HepG2 (cell line): ENCODE data around the gene ALDH7A1. TPM values are rescaled to one million over a fixed set of nuclear protein-coding genes. Genes with fewer than 3 reads are reported as not detected.
A peak's percentile ranks its signal among the peaks of the same experiment; 100 is the strongest.

Source experiments
- CREBL2 ChIP-seq: sonication (generic); formaldehyde crosslinking; IDR thresholded peaks from 2 replicates; pipeline ENCODE4 v1.8.1; 2023; ENCODE audit warnings: missing genetic modification reagents, mild to moderate bottlenecking, borderline replicate concordance
- HDAC6 ChIP-seq: fragments of 200-600 bp; sonication (generic); IDR thresholded peaks from 2 replicates; pipeline ENCODE4 v1.7.0; 2017; ENCODE audit warnings: mild to moderate bottlenecking, antibody characterized with exemption, low read length, low read depth
- HHEX ChIP-seq: IDR thresholded peaks from 2 replicates; pipeline ENCODE4 v1.6.1; 2016; ENCODE audit warnings: control low read depth
- HNF4G ChIP-seq, 2 experiments: sonication (generic) in 1 of 2; formaldehyde crosslinking in 1 of 2; IDR thresholded peaks; 2 replicates each; pipeline versions ENCODE4 v1.4.0 to v1.6.1; 2011 to 2020; ENCODE audit warnings: borderline replicate concordance in 2 of 2, low read depth in 2 of 2, mild to moderate bottlenecking in 2 of 2, low read length in 1 of 2, missing genetic modification reagents in 1 of 2, moderate library complexity in 1 of 2
- HNRNPLL ChIP-seq: fragments of 200-400 bp; formaldehyde crosslinking; IDR thresholded peaks from 2 replicates; pipeline ENCODE4 v1.6.1; 2017; ENCODE audit warnings: mild to moderate bottlenecking, low read depth, low read length; ENCODE audit not compliant: poor library complexity, severe bottlenecking
- MBNL3 ChIP-seq: fragments of 250-450 bp; sonication (Bioruptor Pico); conservative IDR thresholded peaks from 2 replicates; pipeline ENCODE4 v1.8.0; 2022; ENCODE audit warnings: mild to moderate bottlenecking, inconsistent platforms
- NR1H2 ChIP-seq: sonication (generic); formaldehyde crosslinking; IDR thresholded peaks from 2 replicates; pipeline ENCODE4 v1.8.1; 2022; ENCODE audit warnings: low read depth, missing genetic modification reagents, borderline replicate concordance
- POGZ ChIP-seq: sonication (generic); formaldehyde crosslinking; IDR thresholded peaks from 2 replicates; pipeline ENCODE4 v1.4.0; 2020; ENCODE audit warnings: mild to moderate bottlenecking, missing genetic modification reagents
- POLR2AphosphoS2 ChIP-seq: IDR thresholded peaks from 2 replicates; pipeline ENCODE4 v1.6.1; 2011; ENCODE audit warnings: low read depth, low read length, improper control_type of control experiment
- TAF1 ChIP-seq: sonication (generic); formaldehyde crosslinking; IDR thresholded peaks from 2 replicates; pipeline ENCODE4 v1.4.0; 2020; ENCODE audit warnings: missing genetic modification reagents
- UBTF ChIP-seq: sonication (generic); formaldehyde crosslinking; IDR thresholded peaks from 2 replicates; pipeline ENCODE4 v1.4.0; 2020; ENCODE audit warnings: mild to moderate bottlenecking, missing genetic modification reagents
- ZFP41 ChIP-seq: sonication (generic); formaldehyde crosslinking; IDR thresholded peaks from 2 replicates; pipeline ENCODE4 v1.4.0; 2020; ENCODE audit warnings: mild to moderate bottlenecking, missing genetic modification reagents, borderline replicate concordance
- ZFP90 ChIP-seq: sonication (generic); formaldehyde crosslinking; IDR thresholded peaks from 2 replicates; pipeline ENCODE4 v1.8.0; 2022; ENCODE audit warnings: missing genetic modification reagents, mild to moderate bottlenecking, inconsistent platforms, borderline replicate concordance
- ZNF552 ChIP-seq: sonication (generic); formaldehyde crosslinking; IDR thresholded peaks from 2 replicates; pipeline ENCODE4 v1.9.0; 2022; ENCODE audit warnings: missing genetic modification reagents, mild to moderate bottlenecking, borderline replicate concordance
- ZNF562 ChIP-seq: sonication (generic); formaldehyde crosslinking; IDR thresholded peaks from 2 replicates; pipeline ENCODE4 v1.8.0; 2022; ENCODE audit warnings: missing genetic modification reagents, borderline replicate concordance
- ZNF652 ChIP-seq: IDR thresholded peaks from 2 replicates; pipeline ENCODE4 v1.6.1; 2016; ENCODE audit warnings: low read depth, borderline replicate concordance
- ZNF777 ChIP-seq: sonication (generic); formaldehyde crosslinking; IDR thresholded peaks from 2 replicates; pipeline ENCODE4 v1.4.0; 2020; ENCODE audit warnings: missing genetic modification reagents
- ZNF891 ChIP-seq: sonication (generic); formaldehyde crosslinking; IDR thresholded peaks from 2 replicates; pipeline ENCODE4 v1.5.0; 2020; ENCODE audit warnings: mild to moderate bottlenecking, missing genetic modification reagents
- polyA plus RNA-seq, 8 experiments: library from polyadenylated mRNA; depleted of rRNA in 3 of 8; stranded (reverse) in 7 of 8; unstranded in 1 of 8; fragments of >200 nt; fragmentation: Illumina TruSeq in 4 of 8; extraction: Trizol in 4 of 8; gene quantifications; 2 replicates each; pipeline versions ENCODE4 v1.2.1 to v1.2.3, GENCODE V29; 2011 to 2016; ENCODE audit warnings: low read depth in 4 of 8, missing spikeins in 1 of 8, mixed read lengths in 1 of 8; ENCODE audit not compliant: insufficient read depth in 1 of 8
- total RNA-seq, 5 experiments: library from RNA; depleted of rRNA; stranded (reverse); fragments of >200 nt; fragmentation: Illumina TruSeq; extraction: Trizol; gene quantifications; 2 replicates each; pipeline ENCODE4 v1.2.3, GENCODE V29; 2016; ENCODE audit warnings: low read depth in 1 of 5
- TF ChIP-seq, protein P1 (sequence below): sonication (generic); formaldehyde crosslinking; IDR thresholded peaks from 2 replicates; pipeline ENCODE4 v1.8.1; 2022; ENCODE audit warnings: mild to moderate bottlenecking, missing genetic modification reagents
- TF ChIP-seq, protein P2 (sequence below): conservative IDR thresholded peaks from 2 replicates; pipeline ENCODE4 v1.6.1; 2018; ENCODE audit warnings: missing genetic modification reagents
- TF ChIP-seq, protein P3 (sequence below): sonication (generic); formaldehyde crosslinking; IDR thresholded peaks from 2 replicates; pipeline ENCODE4 v1.5.0; 2020; ENCODE audit warnings: mild to moderate bottlenecking, missing genetic modification reagents

The ALDH7A1 gene
- total and polyA plus RNA-seq, 2 of the 13 experiments (the other 11 are each of a cell fraction or from before 2014, with no cell fraction given) = 69.0 to 100 TPM

- TF ChIP-seq ZNF552 (no peak), ZFP90 (CRISPR knock-in tag) (no peak), HNF4G (IDR thresholded peaks at IDR 0.05; ENCODE audit: borderline replicate concordance, low read depth, low read length) (0 out of 2 replicates have a peak, but pooled peaks have one; percentile 10), HNF4G (CRISPR knock-in tag; IDR thresholded peaks at IDR 0.05; ENCODE audit: borderline replicate concordance, low read depth) (peak; percentile 54; the same call in 1 of the 2 replicates), MBNL3 (no peak), HNRNPLL (peak; percentile 78), ZFP41 (CRISPR knock-in tag) (no peak), ZNF652 (no peak), CREBL2 (CRISPR knock-in tag) (no peak; the same call in 1 of the 2 replicates), UBTF (CRISPR knock-in tag) (peak; percentile 80), HDAC6 (no peak), POLR2AphosphoS2 (no peak), NR1H2 (CRISPR knock-in tag) (no peak), HHEX (no peak), ZNF777 (CRISPR knock-in tag) (peak; percentile 58; the same call in 1 of the 2 replicates), TAF1 (CRISPR knock-in tag) (peak; percentile 89), POGZ (CRISPR knock-in tag) (peak; percentile 91), ZNF891 (CRISPR knock-in tag) (0 out of 2 replicates have a peak, but pooled peaks have one; percentile 18), ZNF562 (no peak)
- TF ChIP-seq, protein P1, sequence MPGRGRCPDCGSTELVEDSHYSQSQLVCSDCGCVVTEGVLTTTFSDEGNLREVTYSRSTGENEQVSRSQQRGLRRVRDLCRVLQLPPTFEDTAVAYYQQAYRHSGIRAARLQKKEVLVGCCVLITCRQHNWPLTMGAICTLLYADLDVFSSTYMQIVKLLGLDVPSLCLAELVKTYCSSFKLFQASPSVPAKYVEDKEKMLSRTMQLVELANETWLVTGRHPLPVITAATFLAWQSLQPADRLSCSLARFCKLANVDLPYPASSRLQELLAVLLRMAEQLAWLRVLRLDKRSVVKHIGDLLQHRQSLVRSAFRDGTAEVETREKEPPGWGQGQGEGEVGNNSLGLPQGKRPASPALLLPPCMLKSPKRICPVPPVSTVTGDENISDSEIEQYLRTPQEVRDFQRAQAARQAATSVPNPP (CRISPR knock-in tag) = no peak
- TF ChIP-seq, protein P2, sequence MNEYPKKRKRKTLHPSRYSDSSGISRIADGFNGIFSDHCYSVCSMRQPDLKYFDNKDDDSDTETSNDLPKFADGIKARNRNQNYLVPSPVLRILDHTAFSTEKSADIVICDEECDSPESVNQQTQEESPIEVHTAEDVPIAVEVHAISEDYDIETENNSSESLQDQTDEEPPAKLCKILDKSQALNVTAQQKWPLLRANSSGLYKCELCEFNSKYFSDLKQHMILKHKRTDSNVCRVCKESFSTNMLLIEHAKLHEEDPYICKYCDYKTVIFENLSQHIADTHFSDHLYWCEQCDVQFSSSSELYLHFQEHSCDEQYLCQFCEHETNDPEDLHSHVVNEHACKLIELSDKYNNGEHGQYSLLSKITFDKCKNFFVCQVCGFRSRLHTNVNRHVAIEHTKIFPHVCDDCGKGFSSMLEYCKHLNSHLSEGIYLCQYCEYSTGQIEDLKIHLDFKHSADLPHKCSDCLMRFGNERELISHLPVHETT (CRISPR knock-in tag) = no peak; the same call in 1 of the 2 replicates
- TF ChIP-seq, protein P3, sequence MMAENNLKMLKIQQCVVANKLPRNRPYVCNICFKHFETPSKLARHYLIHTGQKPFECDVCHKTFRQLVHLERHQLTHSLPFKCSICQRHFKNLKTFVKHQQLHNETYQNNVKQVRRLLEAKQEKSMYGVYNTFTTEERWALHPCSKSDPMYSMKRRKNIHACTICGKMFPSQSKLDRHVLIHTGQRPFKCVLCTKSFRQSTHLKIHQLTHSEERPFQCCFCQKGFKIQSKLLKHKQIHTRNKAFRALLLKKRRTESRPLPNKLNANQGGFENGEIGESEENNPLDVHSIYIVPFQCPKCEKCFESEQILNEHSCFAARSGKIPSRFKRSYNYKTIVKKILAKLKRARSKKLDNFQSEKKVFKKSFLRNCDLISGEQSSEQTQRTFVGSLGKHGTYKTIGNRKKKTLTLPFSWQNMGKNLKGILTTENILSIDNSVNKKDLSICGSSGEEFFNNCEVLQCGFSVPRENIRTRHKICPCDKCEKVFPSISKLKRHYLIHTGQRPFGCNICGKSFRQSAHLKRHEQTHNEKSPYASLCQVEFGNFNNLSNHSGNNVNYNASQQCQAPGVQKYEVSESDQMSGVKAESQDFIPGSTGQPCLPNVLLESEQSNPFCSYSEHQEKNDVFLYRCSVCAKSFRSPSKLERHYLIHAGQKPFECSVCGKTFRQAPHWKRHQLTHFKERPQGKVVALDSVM (CRISPR knock-in tag) = peak; percentile 71
Observed at GRCh38 chr5:126600631-126601511, 5.9 kb upstream of the ALDH7A1 start, which contains the start of gene PHAX (continued).
